UCSD-AML1 (cell line): Measurements from ENCODE around the gene RPSA.
"Not testable (repeated sequence)": the region's sequence is repeated elsewhere in the genome, so short reads cannot be mapped to it uniquely, and the experiment has no call there.

ENCODE experiments used
- DNase-seq: peaks from one replicate; lab custom pipeline; 2025; ENCODE audit not compliant: unreplicated experiment; lab: John Stamatoyannopoulos, UW

Gene RPSA

GRCh38 chr3:39419742-39420315 is 13.3 kb downstream of the RPSA start:
- no peak for DNase-seq

DNA sequence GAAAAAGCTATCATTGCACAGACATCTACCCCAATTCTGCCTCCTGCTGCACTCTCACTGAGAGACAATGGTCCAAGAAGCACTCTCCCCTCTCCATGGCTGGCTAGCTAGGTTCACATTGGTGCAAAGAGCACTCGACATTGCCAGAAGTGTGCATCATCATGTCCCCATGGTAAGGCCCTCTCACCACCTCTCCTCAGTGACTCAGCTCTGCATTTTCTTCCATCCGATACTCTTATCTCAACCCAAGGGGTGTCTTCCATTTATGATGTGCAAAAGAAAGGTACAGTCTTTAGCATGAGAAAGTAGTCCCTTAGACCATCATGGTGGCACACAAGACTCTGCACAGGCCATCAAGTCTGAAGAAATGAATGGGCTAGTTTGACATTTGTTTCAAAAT is 14.0 kb downstream of the RPSA start:
- no peak for DNase-seq

- DNase-seq: no peak
Observed at GRCh38 chr3:39423436-39423970, 17.0 kb downstream of the RPSA start.

DNA sequence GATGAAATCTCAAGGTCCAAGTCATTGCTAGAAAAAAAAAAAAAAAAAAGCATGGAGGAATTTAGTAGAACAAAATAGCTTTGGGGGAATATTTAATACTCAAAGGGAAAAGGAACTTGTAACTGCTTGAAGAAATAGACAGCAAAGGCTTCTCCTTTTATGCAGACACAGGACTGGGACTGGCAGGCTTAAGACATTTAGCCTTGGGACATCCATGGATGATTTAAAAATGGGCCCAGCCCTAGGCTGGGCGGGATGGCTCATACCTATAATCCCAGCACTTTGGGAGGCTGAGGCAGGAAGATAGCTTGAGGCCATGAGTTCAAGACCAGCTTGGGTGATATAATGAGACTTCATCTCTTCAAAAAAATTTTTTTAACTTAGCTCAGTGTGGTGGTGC is 19.8 kb downstream of the RPSA start:
- DNase-seq: no peak

DNA sequence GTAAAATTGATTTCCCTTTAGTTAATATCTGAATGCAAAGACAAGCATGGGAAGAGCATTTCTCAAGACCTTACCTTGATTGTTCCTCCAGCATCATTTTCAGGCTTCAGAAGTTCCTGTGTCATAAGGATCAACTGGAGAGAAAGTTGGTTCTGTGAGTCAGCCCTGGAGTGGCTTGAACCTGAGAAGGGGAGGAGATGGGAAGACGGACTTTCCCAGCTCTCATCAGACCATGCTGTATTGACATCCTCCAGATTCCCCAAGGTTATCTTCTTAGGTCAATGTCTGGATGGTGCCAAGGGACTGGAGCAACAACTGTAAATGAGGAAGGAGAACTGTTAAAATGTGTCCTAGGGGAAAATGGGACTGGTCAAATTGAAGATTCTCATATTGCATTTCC is 21.0 kb downstream of the RPSA start:
- DNase-seq: no peak

- DNase-seq: no peak
Observed at GRCh38 chr3:39428745-39429201, 22.3 kb downstream of the RPSA start.

- no peak for DNase-seq
Observed at GRCh38 chr3:39429466-39429865, 22.9 kb downstream of the RPSA start.

GRCh38 chr3:39432342-39432741 is 25.8 kb downstream of the RPSA start:
- DNase-seq: no peak

DNA sequence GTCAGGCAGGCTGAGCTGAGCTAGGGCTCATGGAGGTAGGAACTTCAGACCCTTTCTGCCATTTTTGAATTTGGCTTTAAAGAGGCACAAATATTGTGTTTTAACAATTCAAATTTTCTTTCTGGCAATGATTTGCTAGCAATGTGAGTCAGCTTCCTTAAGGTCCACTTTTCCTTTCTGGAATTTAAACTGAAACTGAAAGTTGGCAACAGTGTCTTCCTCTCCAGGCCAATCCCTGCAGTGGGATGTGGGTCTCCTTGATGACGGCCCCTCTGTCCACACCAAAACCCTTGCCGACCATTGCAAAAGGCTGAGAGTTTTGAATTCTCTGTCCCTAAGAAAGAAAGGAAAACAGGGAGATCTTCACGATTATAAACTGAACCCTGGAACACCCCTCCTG is 27.1 kb downstream of the RPSA start:
- DNase-seq: no peak

DNA sequence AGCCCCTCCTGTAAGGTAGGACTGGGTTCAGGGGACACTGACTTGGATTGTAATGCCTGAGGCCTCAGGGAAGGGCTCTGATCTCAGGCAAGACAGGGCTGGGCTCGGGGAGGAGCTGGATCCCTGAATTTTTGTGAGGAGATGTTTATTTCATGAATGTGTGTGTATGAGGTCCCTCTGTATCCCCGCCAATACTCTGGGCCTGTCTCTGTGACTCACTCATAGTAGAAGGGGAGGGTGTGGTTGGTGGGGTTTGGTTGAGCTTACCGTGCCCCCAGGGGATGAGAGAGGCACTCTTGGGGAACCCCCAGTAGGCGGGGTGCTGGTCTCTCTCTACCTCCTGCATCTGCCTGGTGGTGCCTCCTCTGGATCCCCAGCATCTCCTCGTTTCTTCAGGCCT is 28.1 kb downstream of the RPSA start:
- no peak for DNase-seq

DNA sequence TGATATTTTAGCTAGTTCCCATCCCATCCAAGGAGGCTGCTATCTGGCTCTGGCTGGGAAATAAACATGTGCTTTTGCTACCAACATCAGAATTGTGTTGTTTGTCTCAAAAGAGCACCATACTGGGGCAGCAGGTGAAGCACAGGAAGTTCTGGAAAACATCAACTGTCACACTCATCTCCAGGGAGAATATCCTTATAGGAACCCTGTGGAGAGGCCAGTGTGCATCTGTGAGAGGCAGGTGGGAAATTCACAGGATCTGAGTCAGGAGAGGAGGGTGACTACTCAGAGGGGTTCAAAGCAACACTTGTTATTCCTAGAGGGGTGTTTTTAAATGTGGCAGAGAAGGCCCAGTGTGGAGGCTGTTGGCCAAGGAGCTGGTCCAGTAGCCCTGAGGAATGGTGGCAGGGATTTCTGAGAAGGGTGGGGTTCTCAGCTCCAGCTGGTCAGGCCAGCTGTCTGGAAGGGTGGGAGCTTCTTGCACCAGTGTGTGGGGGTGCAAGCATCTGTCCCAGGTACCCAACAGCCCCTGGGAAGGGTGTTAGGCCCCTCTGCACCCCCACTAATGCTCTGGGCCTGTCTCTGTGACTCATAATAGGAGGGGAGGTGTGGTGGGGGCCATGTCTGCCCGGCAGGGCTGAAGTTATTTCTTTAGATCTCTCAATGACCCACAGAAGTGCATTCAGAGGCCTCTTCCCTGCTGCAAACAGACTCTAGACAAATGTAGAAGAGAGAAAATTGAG is 28.7 kb downstream of the RPSA start:
- no peak for DNase-seq

GRCh38 chr3:39438880-39439279 is 32.4 kb downstream of the RPSA start:
- no peak for DNase-seq

DNA sequence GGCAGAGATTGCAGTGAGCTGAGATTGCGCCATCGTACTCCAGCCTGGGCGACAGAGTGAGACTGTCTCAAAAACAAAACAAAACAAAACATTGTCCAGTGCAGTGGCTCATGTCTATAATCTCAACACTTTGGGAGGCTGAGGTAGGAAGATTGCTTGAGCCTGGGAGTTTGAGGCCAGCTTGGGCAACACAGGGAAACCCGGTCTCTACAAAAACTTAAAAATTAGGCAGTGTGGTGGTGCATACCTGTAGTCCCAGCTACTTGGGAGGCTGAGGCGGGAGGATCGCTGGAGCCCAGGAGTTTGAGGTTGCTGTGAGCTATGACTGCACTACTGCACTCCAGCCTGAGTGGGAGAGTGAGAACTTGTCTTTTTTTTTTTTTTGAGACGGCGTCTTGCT is 33.8 kb downstream of the RPSA start:
- DNase-seq: no peak

DNA sequence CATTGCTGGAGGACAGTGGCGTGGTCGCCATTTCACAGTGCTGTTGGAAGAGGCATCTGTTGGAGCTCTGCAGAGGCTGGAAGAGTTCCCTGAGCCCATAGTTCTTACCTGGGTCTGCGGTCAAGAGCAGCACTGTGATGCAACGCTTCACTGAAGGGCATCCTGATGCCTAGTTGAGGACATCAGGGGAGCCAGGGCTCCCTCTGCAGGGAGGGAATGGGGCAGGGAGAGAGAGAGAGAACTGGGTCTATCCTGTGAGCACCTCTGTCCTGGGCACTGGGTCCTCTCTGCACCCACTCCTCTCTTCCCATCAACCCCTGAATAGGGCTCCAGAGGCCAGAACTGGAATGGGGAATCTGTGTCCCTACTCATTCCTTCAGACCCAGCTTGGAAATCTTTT is 37.0 kb downstream of the RPSA start:
- no peak for DNase-seq

DNA sequence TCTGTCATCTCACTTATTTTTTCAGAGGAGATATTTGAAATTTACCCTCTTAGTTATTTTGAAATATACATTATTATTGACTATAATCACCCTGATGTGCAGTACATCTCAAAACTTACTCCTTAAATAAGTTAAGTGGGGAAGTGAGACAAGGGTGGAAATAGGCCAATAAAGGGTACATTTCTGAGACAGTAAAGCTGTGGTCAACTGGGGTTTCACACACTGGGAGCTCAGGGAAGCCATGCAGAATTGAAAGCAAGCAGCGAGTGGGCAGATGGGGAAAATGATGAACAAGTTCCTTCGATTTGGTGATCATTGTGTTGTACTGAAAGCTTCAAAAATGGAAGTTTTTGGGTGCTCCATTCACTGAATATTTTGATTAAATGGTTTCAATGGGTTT is 39.4 kb downstream of the RPSA start:
- DNase-seq: no peak

- DNase-seq: no peak
Observed at GRCh38 chr3:39446444-39446843, 39.9 kb downstream of the RPSA start.

GRCh38 chr3:39447637-39448483 is 41.3 kb downstream of the RPSA start:
- DNase-seq: peak; percentile 17

DNA sequence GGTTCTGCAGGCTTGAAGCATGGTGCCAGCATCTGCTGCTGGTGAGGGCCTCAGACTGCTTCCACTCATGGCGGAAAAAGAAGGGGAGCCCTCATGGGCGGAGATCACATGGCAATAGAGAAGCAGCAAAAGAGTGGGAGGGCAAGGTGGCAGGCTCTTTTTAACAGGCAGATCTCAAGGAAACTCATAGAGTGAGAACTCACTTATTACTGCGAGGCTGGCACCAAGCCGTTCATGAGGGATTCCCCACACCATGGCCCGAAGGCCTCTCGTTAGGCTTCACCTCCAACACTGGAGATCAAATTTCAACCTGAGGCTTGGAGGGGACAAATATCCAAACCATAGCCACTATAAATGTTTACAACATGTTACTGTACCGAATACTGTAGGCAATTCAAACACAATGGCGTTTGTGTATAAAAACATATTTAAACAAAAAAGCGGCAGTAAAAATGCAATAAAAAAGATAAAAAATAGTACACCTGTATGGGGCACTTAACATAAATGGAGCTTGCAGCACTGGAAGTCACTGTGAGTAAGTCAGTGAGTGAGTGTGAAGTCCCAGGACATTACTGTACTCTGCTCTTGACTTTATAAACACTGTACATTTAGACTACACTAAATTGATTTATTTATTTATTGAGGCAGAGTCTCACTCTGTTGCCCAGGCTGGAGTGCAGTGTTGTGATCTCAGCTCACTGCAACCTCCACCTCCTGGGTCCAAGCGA is 42.1 kb downstream of the RPSA start:
- DNase-seq: no peak

DNA sequence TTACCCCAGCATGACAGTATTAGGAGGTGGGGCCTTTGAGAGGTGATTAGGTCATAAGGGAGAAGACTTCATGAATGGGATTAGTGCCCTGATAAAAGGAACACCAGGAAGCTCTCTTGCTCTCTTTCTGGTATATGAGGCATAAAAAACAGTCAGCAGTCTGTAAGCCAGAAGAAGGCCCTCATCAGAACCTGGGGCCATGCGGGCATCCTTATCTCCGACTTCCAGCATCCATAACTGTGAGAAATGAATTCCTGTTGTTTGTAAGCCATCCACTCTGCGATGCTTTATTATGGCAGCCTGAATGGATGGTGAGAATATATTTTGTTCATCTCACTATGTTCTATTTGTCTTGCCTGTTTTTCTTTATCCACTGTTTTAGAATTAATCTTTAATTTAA is 43.3 kb downstream of the RPSA start:
- no peak for DNase-seq

DNA sequence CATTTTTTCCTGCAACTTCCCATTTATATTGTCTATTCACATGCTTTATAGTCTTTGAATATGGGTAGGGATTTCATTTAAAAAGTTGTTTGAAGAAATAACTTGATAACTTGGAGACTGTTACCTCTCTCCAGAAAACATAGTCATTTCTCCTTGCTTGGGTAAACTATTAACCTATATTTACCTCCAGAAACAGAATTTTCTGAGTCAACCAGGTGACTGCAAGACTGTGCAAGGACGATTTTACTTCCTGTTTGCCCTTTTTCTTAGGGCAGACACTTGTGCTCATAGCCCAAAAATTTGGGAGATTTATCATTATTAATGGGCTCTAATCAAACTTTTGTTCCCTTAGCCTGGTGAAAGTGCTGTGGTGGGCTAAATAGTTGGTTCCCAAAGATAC is 46.6 kb downstream of the RPSA start:
- no peak for DNase-seq

DNA sequence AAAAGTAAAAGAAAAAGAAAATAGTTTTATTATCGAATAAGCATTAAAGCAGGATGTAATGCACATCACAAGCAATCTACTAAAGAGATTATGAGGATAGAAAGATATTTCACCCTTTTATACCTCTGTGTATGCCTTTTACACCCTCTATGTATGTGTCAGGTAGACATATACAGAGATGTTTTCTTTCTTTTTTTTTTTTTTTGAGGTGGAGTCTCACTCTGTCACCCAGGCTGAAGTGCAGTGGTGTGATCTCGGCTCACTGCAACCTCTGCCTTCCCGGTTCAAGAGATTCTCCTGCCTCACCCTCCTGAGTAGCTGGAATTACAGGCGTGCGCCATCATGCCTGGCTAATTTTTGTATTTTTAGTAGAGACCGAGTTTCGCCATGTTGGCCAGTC is 47.4 kb downstream of the RPSA start:
- DNase-seq: not testable (repeated sequence)
